ENCODE data around the gene PAN3. TPM values are rescaled to one million over a fixed set of nuclear protein-coding genes. Genes with fewer than 3 reads are reported as not detected.

The PAN3 gene
- total RNA-seq, 1 donor from 2014 or later = 18.7 TPM

GRCh38 chr13:28342251-28342650 is 203.9 kb downstream of the PAN3 start:
- Mint-ChIP-seq H3K27me3 (ENCODE audit: low read depth) (no peaks in the 10 kb centered on the region), H3K36me3 (ENCODE audit: low read depth) (no peaks in the 10 kb centered on the region), H3K4me3 (ENCODE audit: unreplicated experiment) (no peak overlapping the region), H3K4me1 (ENCODE audit: low read depth) (peaks cover 53% of the 10 kb centered on the region), H3K27ac (ENCODE audit: unreplicated experiment) (no peak overlapping the region), H3K9me3 (ENCODE audit: low read depth) (no peaks in the 10 kb centered on the region)
- no peak for TF ChIP-seq CTCF (IDR thresholded peaks at IDR 0.05)
- DNase-seq (ENCODE audit: low spot score) = no peak

- Mint-ChIP-seq H3K27me3 (ENCODE audit: low read depth) (no peaks in the 10 kb centered on the region), H3K4me1 (ENCODE audit: low read depth) (peaks cover 34% of the 10 kb centered on the region), H3K4me3 (ENCODE audit: unreplicated experiment) (no peak overlapping the region), H3K27ac (ENCODE audit: unreplicated experiment) (peak overlapping the region; percentile 83), H3K9me3 (ENCODE audit: low read depth) (no peaks in the 10 kb centered on the region), H3K36me3 (ENCODE audit: low read depth) (no peaks in the 10 kb centered on the region)
- TF ChIP-seq CTCF (IDR thresholded peaks at IDR 0.05) = no peak
- DNase-seq (ENCODE audit: low spot score) = no peak
Measured at GRCh38 chr13:28344163-28344562, 205.8 kb downstream of the PAN3 start.

Other genes with a start within 250 kb of the PAN3 start
- gene PDX1, start 218.5 kb upstream of the PAN3 start, total RNA-seq = not detected in 3 replicates
- gene CDX2, start 169.2 kb upstream of the PAN3 start, total RNA-seq = not detected in 3 replicates
- not detected in 3 replicates for gene URAD, start 149.9 kb upstream of the PAN3 start, total RNA-seq
- gene FLT3, start 38.0 kb upstream of the PAN3 start, total RNA-seq = not detected in 3 replicates

All from chondrocyte (in vitro differentiated cells).